ENCODE data around the gene SLC9A7.

DNA sequence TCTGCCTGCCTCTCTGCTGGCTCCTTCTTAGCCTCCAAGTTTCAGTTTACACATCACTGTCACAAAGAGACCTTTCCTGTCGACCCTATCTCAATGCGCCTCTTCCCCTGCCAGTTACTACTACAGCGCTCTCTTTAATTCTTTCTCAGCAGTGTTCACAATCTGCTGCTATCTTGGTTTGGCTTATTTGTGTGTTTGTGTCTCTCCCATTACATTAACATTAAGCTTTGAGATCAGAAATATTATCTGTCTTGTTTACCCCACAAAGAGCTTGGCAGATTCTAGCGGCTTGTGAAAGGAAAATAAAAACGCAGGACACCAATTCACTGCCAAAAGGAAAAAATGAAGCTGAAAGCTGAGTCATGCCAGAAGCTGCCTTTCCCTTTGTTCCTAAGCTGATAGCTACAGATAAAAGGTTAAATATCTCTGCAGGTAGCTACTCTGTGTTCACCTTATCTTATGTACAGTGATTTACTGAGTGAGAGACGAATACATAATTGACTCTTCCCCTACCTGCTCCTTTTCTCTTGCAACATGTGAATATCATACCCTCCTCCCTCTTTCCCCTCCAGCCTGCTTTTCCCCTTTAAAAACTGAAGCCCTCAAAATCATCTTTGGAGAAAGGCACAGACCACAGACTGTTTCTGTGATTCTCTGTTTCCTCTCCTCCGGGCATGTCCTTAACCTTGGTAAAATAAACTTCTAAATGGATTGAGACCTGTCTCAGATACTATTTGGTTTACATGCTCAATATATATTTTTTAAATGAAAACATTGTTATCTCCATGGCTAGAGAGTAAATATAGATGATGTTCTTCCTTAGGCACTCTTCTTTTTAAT, 19.3 kb upstream of the SLC9A7 start:
- TF ChIP-seq EZH2 (IDR thresholded peaks at IDR 0.05; ENCODE audit: insufficient read depth, poor library complexity, severe bottlenecking), result no peak
- no peak for TF ChIP-seq EZH2phosphoT487 (IDR thresholded peaks at IDR 0.05; ENCODE audit: insufficient read depth, low read depth)
